Neural progenitor cell (in vitro differentiated cells): ENCODE data around the gene IL25.

ENCODE experiments used
- CTCF ChIP-seq: fragments of 200-600 bp; sonication (generic); IDR thresholded peaks from 2 replicates; pipeline ENCODE4 v1.5.1; 2017; ENCODE audit warnings: antibody characterized with exemption, mild to moderate bottlenecking
- EZH2 ChIP-seq: fragments of 200-600 bp; sonication (generic); IDR thresholded peaks from 2 replicates; pipeline ENCODE4 v1.6.1; 2017; ENCODE audit warnings: antibody characterized with exemption, mild to moderate bottlenecking, moderate library complexity
- EZH2phosphoT487 ChIP-seq: fragments of 200-600 bp; sonication (generic); IDR thresholded peaks from 2 replicates; pipeline ENCODE4 v1.6.1; 2017; ENCODE audit warnings: antibody characterized with exemption

GRCh38 chr14:23358042-23358441, 14.6 kb upstream of the IL25 start:
- TF ChIP-seq CTCF (no peak), EZH2 (no peak), EZH2phosphoT487 (no peak)
